Effector memory CD4-positive, alpha-beta T cell (primary cell): ENCODE results near the gene TNXB.
"Not testable (repeated sequence)": the region's sequence is repeated elsewhere in the genome, so short reads cannot be mapped to it uniquely, and the experiment has no call there.

ENCODE experiments used
- DNase-seq, 3 donors: peaks; one replicate each; pipeline ENCODE4 v3.0.0-alpha.2; 2020
- H3K27ac ChIP-seq: 2 replicates; pipeline ENCODE4 v1.7.0; 2013; ENCODE audit warnings: mild to moderate bottlenecking, low read length, moderate library complexity; ENCODE audit not compliant: insufficient read depth, poor library complexity, severe bottlenecking
- H3K27me3 ChIP-seq: replicated peaks from 2 replicates; pipeline ENCODE4 v1.7.0; 2013; ENCODE audit warnings: mild to moderate bottlenecking, low read length; ENCODE audit not compliant: insufficient read depth, control insufficient read depth, poor library complexity, severe bottlenecking
- H3K36me3 ChIP-seq: 2 replicates; pipeline ENCODE4 v1.7.0; 2013; ENCODE audit warnings: mild to moderate bottlenecking, low read length, moderate library complexity; ENCODE audit not compliant: control insufficient read depth, insufficient read depth
- H3K4me1 ChIP-seq: 2 replicates; pipeline ENCODE4 v1.7.0; 2013; ENCODE audit warnings: low read length, mild to moderate bottlenecking; ENCODE audit not compliant: control insufficient read depth, insufficient read depth, poor library complexity, severe bottlenecking
- H3K4me3 ChIP-seq: 2 replicates; pipeline ENCODE4 v1.7.0; 2013; ENCODE audit warnings: low read length, low read depth, mild to moderate bottlenecking; ENCODE audit not compliant: insufficient read depth, poor library complexity, severe bottlenecking
- H3K9me3 ChIP-seq: 2 replicates; pipeline ENCODE4 v1.7.0; 2013; ENCODE audit warnings: mild to moderate bottlenecking, low read length, moderate library complexity; ENCODE audit not compliant: control insufficient read depth

TNXB gene

GRCh38 chr6:32029553-32029952, 79.6 kb downstream of the TNXB start:
- not testable (repeated sequence) for H3K27ac ChIP-seq, DNase-seq, H3K4me1 ChIP-seq, H3K27me3 ChIP-seq, H3K9me3 ChIP-seq, H3K36me3 ChIP-seq, H3K4me3 ChIP-seq

DNA sequence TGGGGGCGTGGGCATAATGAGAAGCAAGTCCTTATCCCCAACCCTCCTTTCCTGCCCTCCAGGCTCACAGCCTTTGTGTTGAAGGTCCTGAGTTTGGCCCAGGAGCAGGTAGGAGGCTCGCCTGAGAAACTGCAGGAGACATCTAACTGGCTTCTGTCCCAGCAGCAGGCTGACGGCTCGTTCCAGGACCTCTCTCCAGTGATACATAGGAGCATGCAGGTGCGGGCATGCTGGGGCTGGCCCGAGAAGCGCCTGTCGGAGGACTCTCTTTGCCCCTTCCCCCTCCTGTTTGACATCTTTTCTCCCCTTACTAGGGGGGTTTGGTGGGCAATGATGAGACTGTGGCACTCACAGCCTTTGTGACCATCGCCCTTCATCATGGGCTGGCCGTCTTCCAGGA, 80.5 kb downstream of the TNXB start:
- not testable (repeated sequence) for H3K9me3 ChIP-seq, H3K27me3 ChIP-seq, H3K4me1 ChIP-seq, H3K27ac ChIP-seq, DNase-seq, H3K36me3 ChIP-seq, H3K4me3 ChIP-seq

DNA sequence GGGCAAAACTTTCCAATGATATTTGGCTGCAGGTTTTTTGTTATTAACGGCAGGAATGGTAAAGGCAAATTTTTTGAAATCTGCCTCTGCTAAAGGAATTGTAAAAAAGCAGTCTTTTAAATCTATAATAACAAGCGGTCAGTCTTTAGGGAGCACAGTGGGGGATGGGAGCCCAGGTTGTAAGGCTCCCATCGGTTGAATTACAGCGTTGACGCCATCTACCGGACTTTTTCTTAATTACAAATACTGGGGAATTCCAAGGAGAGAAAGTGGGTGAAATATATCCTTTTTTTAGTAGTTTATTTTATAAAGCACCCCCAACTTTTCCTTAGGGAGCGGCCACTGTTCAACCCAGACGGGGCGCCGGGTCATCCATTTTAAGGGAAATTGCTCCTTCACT, 87.0 kb downstream of the TNXB start:
- H3K9me3 ChIP-seq, DNase-seq, H3K27ac ChIP-seq, H3K27me3 ChIP-seq, H3K36me3 ChIP-seq, H3K4me1 ChIP-seq, H3K4me3 ChIP-seq: not testable (repeated sequence)

DNA sequence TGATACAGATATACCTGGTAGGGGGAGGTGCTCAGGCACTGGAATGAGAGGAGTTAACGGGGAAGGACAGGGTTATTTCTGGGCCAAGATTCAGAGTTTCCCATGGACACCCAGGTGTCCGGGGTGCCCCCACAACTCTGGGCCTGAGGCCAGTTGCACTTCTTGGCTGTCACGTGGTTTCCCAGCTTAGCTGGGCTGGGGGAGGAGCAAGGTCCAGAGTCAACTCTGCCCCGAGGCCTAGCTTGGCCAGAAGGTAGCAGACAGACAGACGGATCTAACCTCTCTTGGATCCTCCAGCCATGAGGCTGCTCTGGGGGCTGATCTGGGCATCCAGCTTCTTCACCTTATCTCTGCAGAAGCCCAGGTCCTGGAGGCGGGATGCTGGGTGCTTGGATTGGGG, 94.6 kb downstream of the TNXB start, which contains the start of gene C4B:
Gene C4B (plus strand): TSS at position 249 of the 400 bp plus-strand sequence. CDS start 51 bp downstream, at position 300.
- H3K4me3 ChIP-seq, H3K36me3 ChIP-seq, H3K9me3 ChIP-seq, H3K4me1 ChIP-seq, DNase-seq, H3K27ac ChIP-seq, H3K27me3 ChIP-seq: not testable (repeated sequence)

GRCh38 chr6:32013738-32014137, 95.4 kb downstream of the TNXB start:
- not testable (repeated sequence) for H3K36me3 ChIP-seq, H3K9me3 ChIP-seq, H3K27ac ChIP-seq, H3K4me1 ChIP-seq, H3K27me3 ChIP-seq, DNase-seq, H3K4me3 ChIP-seq

DNA sequence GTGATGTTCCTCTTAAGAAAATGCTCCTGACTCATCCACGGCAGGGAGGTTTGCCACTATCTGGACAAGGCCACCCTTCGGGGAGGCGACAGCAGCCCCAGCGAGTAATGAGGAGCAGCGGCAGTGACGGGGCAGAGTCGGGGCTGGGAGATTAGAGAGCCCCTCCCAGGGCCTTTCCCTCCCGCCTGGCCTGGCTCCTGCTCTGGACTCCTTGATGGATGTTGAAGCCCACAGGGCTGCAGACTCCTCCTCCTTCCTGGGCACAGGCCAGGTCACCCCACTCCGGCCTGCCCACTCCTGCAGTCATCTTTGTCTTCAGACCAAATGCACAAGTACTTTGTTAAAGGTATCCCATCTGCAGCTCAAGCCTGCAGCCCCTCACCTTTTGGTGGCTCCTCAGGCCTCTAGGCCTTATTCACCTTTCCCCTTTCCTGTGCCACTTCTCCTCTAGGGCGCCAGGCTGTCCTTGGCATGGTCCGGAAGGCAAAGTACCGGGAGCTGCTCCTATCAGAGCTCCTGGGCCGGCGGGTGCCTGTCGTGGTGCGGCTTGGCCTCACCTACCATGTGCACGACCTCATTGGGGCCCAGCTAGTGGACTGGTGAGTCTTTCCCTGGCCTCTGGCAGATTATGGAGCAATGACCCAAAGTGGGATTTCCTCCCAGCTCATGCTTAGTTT, 96.1 kb downstream of the TNXB start:
- not testable (repeated sequence) for H3K4me1 ChIP-seq, H3K9me3 ChIP-seq, H3K36me3 ChIP-seq, H3K4me3 ChIP-seq, H3K27me3 ChIP-seq, DNase-seq, H3K27ac ChIP-seq

GRCh38 chr6:32010856-32011530, 98.1 kb downstream of the TNXB start:
- not testable (repeated sequence) for H3K27ac ChIP-seq, H3K9me3 ChIP-seq, H3K27me3 ChIP-seq, H3K36me3 ChIP-seq, DNase-seq, H3K4me3 ChIP-seq, H3K4me1 ChIP-seq

DNA sequence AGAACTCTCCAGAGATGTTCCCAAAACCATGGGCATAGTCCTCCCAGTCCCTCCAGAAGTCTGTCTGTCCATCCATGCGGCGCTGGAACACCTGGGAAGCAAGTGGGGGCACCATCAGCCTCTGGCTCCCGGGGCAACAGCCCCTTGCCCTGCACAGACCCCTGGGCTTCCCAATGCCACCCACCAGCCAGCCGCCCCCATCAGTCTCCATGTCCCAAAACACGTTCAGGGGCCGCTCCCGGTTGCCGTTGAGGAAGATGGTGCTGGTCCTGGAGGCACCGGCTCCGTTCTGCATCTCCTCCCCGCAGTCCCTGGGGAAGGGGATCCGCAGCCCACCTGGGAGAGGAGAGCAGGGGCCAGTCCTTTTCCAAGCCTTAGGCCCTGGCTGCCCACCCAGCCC, 99.6 kb downstream of the TNXB start:
- not testable (repeated sequence) for DNase-seq, H3K4me1 ChIP-seq, H3K9me3 ChIP-seq

DNA sequence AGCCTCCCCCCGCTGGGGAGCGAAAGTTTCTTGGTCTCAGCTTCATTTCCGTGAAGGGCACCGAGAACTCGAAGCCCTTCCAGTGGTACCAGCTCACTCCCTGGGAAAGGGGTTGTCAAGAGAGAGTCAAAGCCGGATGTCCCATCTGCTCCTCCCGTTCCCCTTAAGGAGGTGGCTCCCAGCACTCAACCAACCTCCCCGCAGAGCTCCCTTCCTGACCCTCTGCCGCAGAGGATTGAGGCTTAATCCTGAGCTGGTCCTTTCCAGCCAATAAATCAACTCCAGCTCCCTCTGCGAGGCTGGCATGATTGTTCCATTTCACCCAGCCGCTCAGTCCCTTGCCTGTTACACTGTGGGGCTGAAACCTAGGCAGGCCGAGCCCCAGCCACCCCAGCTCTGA, 100.5 kb downstream of the TNXB start:
- not testable (repeated sequence) for H3K36me3 ChIP-seq, DNase-seq

More for the DNA sequence above, 99.6 kb downstream of the TNXB start:
- not testable (repeated sequence) for H3K27ac ChIP-seq, H3K27me3 ChIP-seq, H3K4me3 ChIP-seq, H3K36me3 ChIP-seq

GRCh38 chr6:32008037-32008436, 101.1 kb downstream of the TNXB start:
- H3K9me3 ChIP-seq, H3K4me3 ChIP-seq, H3K4me1 ChIP-seq, DNase-seq, H3K27me3 ChIP-seq, H3K36me3 ChIP-seq, H3K27ac ChIP-seq: not testable (repeated sequence)

More for the DNA sequence above, 100.5 kb downstream of the TNXB start:
- not testable (repeated sequence) for H3K4me1 ChIP-seq, H3K4me3 ChIP-seq, H3K9me3 ChIP-seq, H3K27me3 ChIP-seq, H3K27ac ChIP-seq
